MCF 10A (cell line): ENCODE measurements around the gene ZNF445. TPM values are rescaled to one million over a fixed set of nuclear protein-coding genes. Genes with fewer than 3 reads are reported as not detected.

Experiments used
- BruUV-seq: library from RNA; stranded (reverse); fragments of 400-500 nt; replicated peaks from 2 replicates; lab custom pipeline; 2021; lab: Mats Ljungman, UMichigan
- CTCF ChIA-PET: fragments of 300-600 bp; sonication (Branson Sonifier 250); formaldehyde crosslinking; extraction: SDS; loops from one replicate; lab custom pipeline; 2021; ENCODE audit warnings: antibody characterized with exemption, inconsistent platforms; lab: Yijun Ruan, JAX
- POLR2A ChIA-PET: fragments of 300-600, 350-650 bp; sonication (Branson Sonifier 250); formaldehyde crosslinking; extraction: SDS; loops from one replicate; lab custom pipeline; 2020; ENCODE audit warnings: antibody characterized with exemption, inconsistent platforms; lab: Yijun Ruan, JAX
- DNase-seq: peaks from one replicate; pipeline ENCODE4 v3.0.0-alpha.2; 2018; ENCODE audit not compliant: unreplicated experiment
- H3K27ac Mint-ChIP-seq: one replicate; pipeline ENCODE4 v1.8.0; 2022; ENCODE audit warnings: mild to moderate bottlenecking, low read depth, mixed read lengths; ENCODE audit not compliant: unreplicated experiment
- H3K27me3 Mint-ChIP-seq: one replicate; pipeline ENCODE4 v1.8.0; 2022; ENCODE audit warnings: mixed read lengths; ENCODE audit not compliant: insufficient read depth, unreplicated experiment
- H3K36me3 Mint-ChIP-seq: one replicate; pipeline ENCODE4 v1.8.0; 2022; ENCODE audit warnings: mild to moderate bottlenecking, moderate library complexity, mixed read lengths; ENCODE audit not compliant: insufficient read depth, unreplicated experiment
- H3K4me1 Mint-ChIP-seq: one replicate; pipeline ENCODE4 v1.8.0; 2022; ENCODE audit warnings: mixed read lengths; ENCODE audit not compliant: insufficient read depth, unreplicated experiment
- H3K4me3 Mint-ChIP-seq: one replicate; pipeline ENCODE4 v1.8.0; 2022; ENCODE audit warnings: mild to moderate bottlenecking, moderate library complexity, mixed read lengths; ENCODE audit not compliant: unreplicated experiment
- H3K9me3 Mint-ChIP-seq: one replicate; pipeline ENCODE4 v1.8.0; 2022; ENCODE audit warnings: mixed read lengths; ENCODE audit not compliant: unreplicated experiment
- CTCF ChIP-seq: fragments of 200-600 bp; IDR thresholded peaks from one replicate; pipeline ENCODE4 v1.8.0; 2022; ENCODE audit warnings: antibody characterized with exemption, mild to moderate bottlenecking; ENCODE audit not compliant: unreplicated experiment
- intact Hi-C: fragments of 100-400 bp; cut with micrococcal nuclease; formaldehyde crosslinking; loops from 2 replicates; pipeline ENCODE4 v1.14.1; 2022
- total RNA-seq: library from RNA; stranded (reverse); gene quantifications from 2 replicates; pipeline ENCODE4 v1.2.3, GENCODE V29; 2022

Gene ZNF445
- total RNA-seq, 1 experiment from 2014 or later = 11.0 TPM

GRCh38 chr3:44511238-44511566, 33.7 kb upstream of the ZNF445 start:
- BruUV-seq = TSS peak; percentile 71
- H3K9me3 Mint-ChIP-seq = no peaks in the 10 kb centered on the region
- POLR2A ChIA-PET = interaction anchor here (0.7 to 2.8 kb wide), 17 partner anchors 8 to 416 kb away, joined by 3 to 27 read pairs (median 6); partner anchors contain the start of genes KIAA1143, KIF15, TCAIM and ZNF197
- H3K36me3 Mint-ChIP-seq = no peaks in the 10 kb centered on the region
- no peak for TF ChIP-seq CTCF
- intact Hi-C loops = loop anchor here (5.0 kb wide), 1 partner anchor 189 kb away; no protein-coding TSS in a partner anchor
- H3K27ac Mint-ChIP-seq = peak overlapping the region; percentile 94
- peak; percentile 3 for DNase-seq
- no peaks in the 10 kb centered on the region for H3K27me3 Mint-ChIP-seq
- peaks cover 10% of the 10 kb centered on the region for H3K4me1 Mint-ChIP-seq
- H3K4me3 Mint-ChIP-seq = peak overlapping the region; percentile 94
- CTCF ChIA-PET = interaction anchor here (0.6 to 0.8 kb wide), 4 partner anchors 22 to 529 kb away, joined by 3 read pairs; no protein-coding TSS in a partner anchor

GRCh38 chr3:44510000-44510368, 32.5 kb upstream of the ZNF445 start:
- peak overlapping the region; percentile 94 for H3K27ac Mint-ChIP-seq

GRCh38 chr3:44509393-44509921, 32.0 kb upstream of the ZNF445 start:
- Mint-ChIP-seq H3K4me3 (peak overlapping the region; percentile 94), H3K36me3 (no peaks in the 10 kb centered on the region), H3K27me3 (no peaks in the 10 kb centered on the region), H3K9me3 (no peaks in the 10 kb centered on the region), H3K27ac (peak overlapping the region; percentile 94), H3K4me1 (peaks cover 10% of the 10 kb centered on the region)
- BruUV-seq = no TSS peak
- intact Hi-C loops = no loop called here
- peak; percentile 6 for DNase-seq
- POLR2A ChIA-PET = interaction anchor here (1.0 to 2.8 kb wide), 6 partner anchors 10 to 139 kb away, joined by 3 to 24 read pairs (median 6); partner anchors contain the start of genes ZNF197 and ZNF35
- no peak for TF ChIP-seq CTCF
- CTCF ChIA-PET = no interaction called here

More at GRCh38 chr3:44510000-44510368, 32.5 kb upstream of the ZNF445 start:
- Mint-ChIP-seq H3K27me3 (no peaks in the 10 kb centered on the region), H3K36me3 (no peaks in the 10 kb centered on the region), H3K9me3 (no peaks in the 10 kb centered on the region), H3K4me3 (peak overlapping the region; percentile 94), H3K4me1 (peaks cover 10% of the 10 kb centered on the region)
- peak; percentile 20 for DNase-seq
- intact Hi-C loops = loop anchor here (5.0 kb wide), 1 partner anchor 188 kb away; no protein-coding TSS in a partner anchor
- TSS peak; percentile 56 for BruUV-seq
- no peak for TF ChIP-seq CTCF
- CTCF ChIA-PET = no interaction called here
- POLR2A ChIA-PET = interaction anchor here (0.9 to 2.8 kb wide), 12 partner anchors 9 to 251 kb away, joined by 3 to 27 read pairs (median 7); partner anchors contain the start of genes KIAA1143, KIF15, TCAIM and ZNF197

GRCh38 chr3:44506961-44507360, 29.5 kb upstream of the ZNF445 start:
- Mint-ChIP-seq H3K27me3 (no peaks in the 10 kb centered on the region), H3K4me3 (no peak overlapping the region), H3K4me1 (peaks cover 10% of the 10 kb centered on the region), H3K27ac (no peak overlapping the region), H3K9me3 (peaks cover 18% of the 10 kb centered on the region), H3K36me3 (peaks cover 5% of the 10 kb centered on the region)
- CTCF ChIA-PET = interaction anchor here (0.6 kb wide), 4 partner anchors 42 to 1942 kb away, joined by 3 read pairs; no protein-coding TSS in a partner anchor
- DNase-seq = no peak
- intact Hi-C loops = no loop called here
- POLR2A ChIA-PET = interaction anchor here (0.6 kb wide), 1 partner anchor 914 kb away, joined by 3 read pairs; no protein-coding TSS in a partner anchor
- no TSS peak for BruUV-seq
- no peak for TF ChIP-seq CTCF
